Memory B cell (primary cell): ENCODE data around the gene BAZ2A.
"Not testable (repeated sequence)": the region's sequence is repeated elsewhere in the genome, so short reads cannot be mapped to it uniquely, and the experiment has no call there.

ENCODE experiments used
- ATAC-seq: fragments of 150-1000 bp; cut with Tn5 transposase; 2 replicates; pipeline ENCODE4 v1.10.0; 2021; ENCODE audit warnings: low read depth, mild to moderate bottlenecking, moderate library complexity
- DNase-seq, 2 donors: peaks; one replicate each; pipeline ENCODE4 v3.0.0; 2022; ENCODE audit warnings: low spot score in 2 of 2
- H3K27ac Mint-ChIP-seq: one replicate; pipeline ENCODE4 v1.8.0; 2022; ENCODE audit warnings: mild to moderate bottlenecking, moderate library complexity, mixed read lengths
- H3K27me3 Mint-ChIP-seq: one replicate; pipeline ENCODE4 v1.8.0; 2022; ENCODE audit warnings: mixed read lengths
- H3K36me3 Mint-ChIP-seq: one replicate; pipeline ENCODE4 v1.8.0; 2022; ENCODE audit warnings: mild to moderate bottlenecking, mixed read lengths
- H3K4me1 Mint-ChIP-seq: one replicate; pipeline ENCODE4 v1.8.0; 2022; ENCODE audit warnings: mixed read lengths
- H3K4me3 Mint-ChIP-seq: one replicate; pipeline ENCODE4 v1.8.0; 2022; ENCODE audit warnings: mild to moderate bottlenecking, moderate library complexity, mixed read lengths
- H3K9me3 Mint-ChIP-seq: one replicate; pipeline ENCODE4 v1.8.0; 2022; ENCODE audit warnings: mixed read lengths

BAZ2A gene

GRCh38 chr12:56630180-56630632 is at the start of gene BAZ2A:
TSS of gene BAZ2A (minus strand) at chr12:56630326. CDS start at chr12:56617530, 12,796 bp downstream.
- DNase-seq (peak; percentile 76), ATAC-seq (peak; percentile 74)
- H3K27me3 Mint-ChIP-seq = no peaks in the 10 kb centered on the region
- peaks cover 45% of the 10 kb centered on the region for H3K4me1 Mint-ChIP-seq
- H3K27ac Mint-ChIP-seq = peak within 1 kb of the TSS; percentile 96
- H3K4me3 Mint-ChIP-seq = peak within 1 kb of the TSS; percentile 90
- no peaks in the 10 kb centered on the region for H3K9me3 Mint-ChIP-seq
- H3K36me3 Mint-ChIP-seq = peaks cover 1% of the 10 kb centered on the region

- H3K27ac Mint-ChIP-seq = no peak overlapping the region
- ATAC-seq = no peak
- H3K9me3 Mint-ChIP-seq = no peaks in the 10 kb centered on the region
- H3K36me3 Mint-ChIP-seq = peaks cover 7% of the 10 kb centered on the region
- DNase-seq = no peak
- H3K4me1 Mint-ChIP-seq = peaks cover 24% of the 10 kb centered on the region
- H3K27me3 Mint-ChIP-seq = no peaks in the 10 kb centered on the region
- H3K4me3 Mint-ChIP-seq = no peak overlapping the region
These were observed 48.7 kb upstream of the BAZ2A start for GRCh38 chr12:56678852-56679251.

DNA sequence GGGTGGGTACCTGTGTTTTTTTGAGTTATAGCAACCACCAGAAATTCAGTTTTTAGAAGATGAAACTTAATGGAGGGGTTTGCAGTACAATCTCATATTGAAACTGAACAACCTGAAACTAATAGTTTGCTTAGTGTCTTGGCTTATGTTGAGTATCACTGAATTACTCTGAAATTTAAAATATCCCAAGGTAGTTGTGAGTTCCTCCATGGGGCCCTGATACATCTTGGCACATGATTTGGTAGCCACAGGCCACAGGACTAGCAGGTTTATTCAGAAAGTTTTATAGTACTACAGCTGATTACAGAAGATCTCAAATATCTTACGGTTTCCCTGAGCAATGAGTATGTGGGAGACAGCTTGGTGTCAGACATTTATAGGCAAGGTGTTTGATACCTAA is 47.6 kb upstream of the BAZ2A start:
- H3K4me1 Mint-ChIP-seq = peaks cover 26% of the 10 kb centered on the region
- no peak for DNase-seq

GRCh38 chr12:56676851-56677580 is 46.9 kb upstream of the BAZ2A start:
- Mint-ChIP-seq H3K36me3 (peaks cover 9% of the 10 kb centered on the region), H3K9me3 (no peaks in the 10 kb centered on the region), H3K4me3 (no peak overlapping the region), H3K27ac (peak overlapping the region; percentile 70), H3K27me3 (no peaks in the 10 kb centered on the region), H3K4me1 (peaks cover 26% of the 10 kb centered on the region)
- DNase-seq (no peak), ATAC-seq (peak; percentile 35)

More for the DNA sequence above, 47.6 kb upstream of the BAZ2A start:
- H3K4me3 Mint-ChIP-seq = no peak overlapping the region
- peak overlapping the region; percentile 70 for H3K27ac Mint-ChIP-seq
- no peak for ATAC-seq
- no peaks in the 10 kb centered on the region for H3K27me3 Mint-ChIP-seq
- no peaks in the 10 kb centered on the region for H3K9me3 Mint-ChIP-seq
- peaks cover 6% of the 10 kb centered on the region for H3K36me3 Mint-ChIP-seq

DNA sequence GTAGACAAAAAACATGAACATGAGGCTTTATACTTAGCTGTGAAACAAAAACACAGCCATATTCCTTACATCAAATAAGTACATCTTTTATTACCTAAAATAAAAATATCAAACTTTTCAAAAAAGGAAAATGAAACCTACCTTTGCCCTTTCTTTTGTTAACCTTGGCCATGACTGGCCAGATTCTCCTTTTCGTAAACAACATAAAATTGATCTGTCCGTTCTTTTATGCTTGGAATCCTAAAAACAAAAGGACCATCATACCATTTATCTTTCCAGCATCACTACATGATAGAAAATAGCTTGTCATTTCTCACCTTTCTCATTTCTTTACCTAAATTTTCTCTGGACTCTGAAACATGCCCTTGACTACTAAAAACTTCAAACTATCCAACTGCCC is 41.5 kb upstream of the BAZ2A start:
- no peaks in the 10 kb centered on the region for H3K9me3 Mint-ChIP-seq
- peaks cover 12% of the 10 kb centered on the region for H3K4me1 Mint-ChIP-seq
- DNase-seq (no peak), ATAC-seq (no peak)
- no peak overlapping the region for H3K4me3 Mint-ChIP-seq
- peaks cover 15% of the 10 kb centered on the region for H3K36me3 Mint-ChIP-seq
- H3K27ac Mint-ChIP-seq = peak overlapping the region; percentile 53
- no peaks in the 10 kb centered on the region for H3K27me3 Mint-ChIP-seq

DNA sequence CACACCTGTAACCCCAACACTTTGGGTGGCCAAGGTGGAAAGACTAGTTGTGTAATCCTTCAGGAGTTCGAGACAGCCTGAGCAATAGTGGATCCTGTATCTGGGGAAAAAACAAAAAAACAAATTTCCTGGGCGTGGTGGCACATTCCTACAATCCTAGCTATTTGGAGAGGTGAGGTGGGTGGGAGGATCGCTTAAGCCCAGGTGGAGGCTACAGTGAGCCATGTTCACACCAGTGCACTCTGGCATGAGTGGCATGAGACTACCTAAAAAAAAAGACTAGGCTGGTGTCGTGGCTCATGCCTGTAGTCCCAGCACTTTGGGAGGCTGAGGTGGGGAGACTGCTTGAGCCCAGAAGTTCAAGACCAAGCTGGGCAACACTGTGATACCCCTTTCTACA is 40.7 kb upstream of the BAZ2A start:
- peaks cover 9% of the 10 kb centered on the region for H3K4me1 Mint-ChIP-seq
- peaks cover 17% of the 10 kb centered on the region for H3K36me3 Mint-ChIP-seq
- H3K27ac Mint-ChIP-seq = no peak overlapping the region
- H3K27me3 Mint-ChIP-seq = no peaks in the 10 kb centered on the region
- DNase-seq (no peak), ATAC-seq (no peak)
- no peak overlapping the region for H3K4me3 Mint-ChIP-seq
- H3K9me3 Mint-ChIP-seq = no peaks in the 10 kb centered on the region

DNA sequence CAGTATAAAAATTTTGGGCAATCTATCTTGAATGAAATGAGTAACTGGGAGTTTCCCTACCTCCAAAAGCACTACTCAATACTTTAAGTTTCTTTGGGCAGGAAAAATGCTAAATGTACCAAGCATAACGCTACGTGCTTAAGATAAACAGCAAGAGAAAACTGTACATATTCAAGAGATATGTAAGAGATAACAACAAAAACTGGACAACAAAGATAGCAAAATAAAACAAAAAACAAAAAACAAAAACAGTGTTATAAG is 38.0 kb upstream of the BAZ2A start:
- peaks cover 28% of the 10 kb centered on the region for H3K36me3 Mint-ChIP-seq
- H3K9me3 Mint-ChIP-seq = no peaks in the 10 kb centered on the region
- no peak overlapping the region for H3K27ac Mint-ChIP-seq
- H3K27me3 Mint-ChIP-seq = no peaks in the 10 kb centered on the region
- no peak overlapping the region for H3K4me3 Mint-ChIP-seq
- ATAC-seq (no peak), DNase-seq (no peak)
- peaks cover 6% of the 10 kb centered on the region for H3K4me1 Mint-ChIP-seq

DNA sequence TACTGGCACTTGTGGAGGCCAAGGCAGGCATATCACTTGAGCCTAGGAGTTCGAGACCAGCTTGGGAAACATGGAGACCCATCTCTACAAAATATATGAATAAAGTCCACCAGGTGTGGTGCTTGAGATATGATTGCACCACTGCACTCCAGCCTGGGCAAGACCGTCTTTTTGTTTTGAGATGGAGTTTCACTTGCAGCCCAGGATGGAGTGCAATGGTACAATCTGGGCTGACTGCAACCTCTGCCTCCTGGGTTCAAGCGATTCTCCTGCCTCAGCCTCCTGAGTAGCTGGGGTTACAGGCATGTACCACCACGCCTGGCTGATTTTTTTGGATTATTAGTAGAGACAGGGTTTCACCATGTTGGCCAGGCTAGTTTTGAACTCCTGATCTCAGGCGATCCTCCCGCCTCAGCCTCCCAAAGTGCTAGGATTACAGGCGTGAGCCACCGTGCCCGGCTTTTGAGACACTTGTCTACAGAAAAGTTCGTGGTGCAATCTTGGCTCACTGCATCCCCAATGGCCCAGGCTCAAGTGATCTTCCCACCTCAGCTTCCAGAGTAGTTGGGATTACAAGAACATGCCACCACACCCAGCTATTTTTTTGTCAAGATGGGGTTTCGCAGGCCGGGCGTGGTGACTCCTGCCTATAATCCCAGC is 32.0 kb upstream of the BAZ2A start:
- peaks cover 15% of the 10 kb centered on the region for H3K36me3 Mint-ChIP-seq
- no peaks in the 10 kb centered on the region for H3K27me3 Mint-ChIP-seq
- H3K27ac Mint-ChIP-seq = no peak overlapping the region
- H3K4me1 Mint-ChIP-seq = peaks cover 7% of the 10 kb centered on the region
- ATAC-seq (peak; percentile 6), DNase-seq (no peak)
- no peaks in the 10 kb centered on the region for H3K9me3 Mint-ChIP-seq
- H3K4me3 Mint-ChIP-seq = no peak overlapping the region

- ATAC-seq (peak; percentile 57), DNase-seq (no peak)
- Mint-ChIP-seq H3K4me1 (peaks cover 7% of the 10 kb centered on the region), H3K27ac (no peak overlapping the region), H3K27me3 (no peaks in the 10 kb centered on the region), H3K36me3 (peaks cover 15% of the 10 kb centered on the region), H3K9me3 (no peaks in the 10 kb centered on the region), H3K4me3 (no peak overlapping the region)
These were observed 31.4 kb upstream of the BAZ2A start for GRCh38 chr12:56661560-56661959.

- H3K27ac Mint-ChIP-seq = peak overlapping the region; percentile 42
- ATAC-seq = peak; percentile 69
- no peak overlapping the region for H3K4me3 Mint-ChIP-seq
These were observed 28.8 kb upstream of the BAZ2A start for GRCh38 chr12:56658921-56659320.

GRCh38 chr12:56657416-56658379 is 27.6 kb upstream of the BAZ2A start:
- Mint-ChIP-seq H3K27ac (no peak overlapping the region), H3K4me3 (no peak overlapping the region), H3K36me3 (peaks cover 10% of the 10 kb centered on the region), H3K27me3 (no peaks in the 10 kb centered on the region), H3K9me3 (peaks cover 5% of the 10 kb centered on the region), H3K4me1 (peaks cover 4% of the 10 kb centered on the region)
- ATAC-seq (peak; percentile 66), DNase-seq (no peak)

More at GRCh38 chr12:56658921-56659320, 28.8 kb upstream of the BAZ2A start:
- peaks cover 7% of the 10 kb centered on the region for H3K4me1 Mint-ChIP-seq
- DNase-seq = no peak
- H3K36me3 Mint-ChIP-seq = peaks cover 10% of the 10 kb centered on the region
- no peaks in the 10 kb centered on the region for H3K27me3 Mint-ChIP-seq
- H3K9me3 Mint-ChIP-seq = no peaks in the 10 kb centered on the region

GRCh38 chr12:56653781-56654180 is 23.7 kb upstream of the BAZ2A start:
- peaks cover 11% of the 10 kb centered on the region for H3K36me3 Mint-ChIP-seq
- H3K27ac Mint-ChIP-seq, H3K4me1 Mint-ChIP-seq: not testable (repeated sequence)

GRCh38 chr12:56648023-56648422 is 17.9 kb upstream of the BAZ2A start:
- not testable (repeated sequence) for DNase-seq, H3K4me3 Mint-ChIP-seq, H3K27ac Mint-ChIP-seq, ATAC-seq, H3K9me3 Mint-ChIP-seq, H3K27me3 Mint-ChIP-seq
- Mint-ChIP-seq H3K36me3 (peaks cover 12% of the 10 kb centered on the region), H3K4me1 (peaks cover 15% of the 10 kb centered on the region)

More at GRCh38 chr12:56653781-56654180, 23.7 kb upstream of the BAZ2A start:
- H3K4me3 Mint-ChIP-seq, ATAC-seq, H3K27me3 Mint-ChIP-seq, DNase-seq, H3K9me3 Mint-ChIP-seq: not testable (repeated sequence)
